Esophagus mucosa (tissue), 1 donor: Measurements from ENCODE around the gene IGHMBP2. TPM values are rescaled to one million over a fixed set of nuclear protein-coding genes. Genes with fewer than 3 reads are reported as not detected.
"Not testable (repeated sequence)": the region's sequence is repeated elsewhere in the genome, so short reads cannot be mapped to it uniquely, and the experiment has no call there.

Source experiments
- ATAC-seq: fragments of 200-7000 bp; cut with Tn5 transposase; one replicate; pipeline ENCODE4 v1.9.1; 2020
- total RNA-seq: library from RNA; stranded (reverse); gene quantifications from one replicate; pipeline ENCODE4 v1.2.4, GENCODE V29; 2023
- donor health status: DM: yes; HTN: yes; CAD: no.

The IGHMBP2 gene
- total RNA-seq, 1 donor from 2014 or later: 12.6 TPM

DNA sequence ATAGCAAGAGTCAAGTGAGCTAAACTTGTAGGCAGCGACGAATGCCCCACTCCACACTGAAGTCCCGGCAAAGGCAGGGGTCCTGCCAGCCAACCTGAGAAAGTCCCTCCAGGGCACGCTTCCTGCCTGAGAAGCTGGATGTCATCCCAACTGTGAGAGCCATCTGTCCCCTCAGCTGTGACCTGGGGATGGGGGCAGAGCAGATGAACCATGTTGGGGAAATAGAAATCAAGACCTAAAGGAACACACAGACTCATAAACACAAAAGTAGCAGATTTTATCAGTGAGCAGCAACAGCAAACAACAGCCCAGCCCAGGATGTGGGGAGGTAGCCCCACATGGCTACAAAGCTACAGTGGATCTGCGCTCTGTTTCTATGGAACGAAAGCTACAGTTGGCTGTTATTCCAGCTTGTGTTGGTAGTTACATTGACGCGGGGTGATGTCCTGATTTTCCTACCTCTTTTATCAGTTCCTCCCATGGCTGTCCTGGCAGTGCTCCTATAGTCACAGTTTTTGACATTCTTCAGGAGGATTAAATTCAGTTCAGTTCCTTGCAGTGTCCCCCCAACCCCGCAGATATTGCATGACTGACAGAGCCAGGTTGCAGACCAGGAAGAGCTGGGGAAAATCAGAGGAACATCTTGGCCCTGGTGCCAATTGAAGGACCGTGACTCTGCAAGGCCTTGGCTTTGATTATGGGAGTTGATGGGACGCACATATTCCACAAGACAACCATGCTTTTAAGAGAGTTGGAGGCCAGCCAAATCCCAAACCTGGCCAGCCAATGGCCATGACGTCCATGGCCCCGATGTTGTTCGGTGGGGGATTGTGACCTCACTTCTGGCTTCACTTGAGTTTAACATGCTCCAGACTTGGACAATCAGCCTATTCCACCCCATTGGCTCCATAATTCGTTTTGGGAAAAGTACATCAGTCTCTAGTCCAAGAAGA, 62.5 kb downstream of the IGHMBP2 start:
- ATAC-seq: no peak

DNA sequence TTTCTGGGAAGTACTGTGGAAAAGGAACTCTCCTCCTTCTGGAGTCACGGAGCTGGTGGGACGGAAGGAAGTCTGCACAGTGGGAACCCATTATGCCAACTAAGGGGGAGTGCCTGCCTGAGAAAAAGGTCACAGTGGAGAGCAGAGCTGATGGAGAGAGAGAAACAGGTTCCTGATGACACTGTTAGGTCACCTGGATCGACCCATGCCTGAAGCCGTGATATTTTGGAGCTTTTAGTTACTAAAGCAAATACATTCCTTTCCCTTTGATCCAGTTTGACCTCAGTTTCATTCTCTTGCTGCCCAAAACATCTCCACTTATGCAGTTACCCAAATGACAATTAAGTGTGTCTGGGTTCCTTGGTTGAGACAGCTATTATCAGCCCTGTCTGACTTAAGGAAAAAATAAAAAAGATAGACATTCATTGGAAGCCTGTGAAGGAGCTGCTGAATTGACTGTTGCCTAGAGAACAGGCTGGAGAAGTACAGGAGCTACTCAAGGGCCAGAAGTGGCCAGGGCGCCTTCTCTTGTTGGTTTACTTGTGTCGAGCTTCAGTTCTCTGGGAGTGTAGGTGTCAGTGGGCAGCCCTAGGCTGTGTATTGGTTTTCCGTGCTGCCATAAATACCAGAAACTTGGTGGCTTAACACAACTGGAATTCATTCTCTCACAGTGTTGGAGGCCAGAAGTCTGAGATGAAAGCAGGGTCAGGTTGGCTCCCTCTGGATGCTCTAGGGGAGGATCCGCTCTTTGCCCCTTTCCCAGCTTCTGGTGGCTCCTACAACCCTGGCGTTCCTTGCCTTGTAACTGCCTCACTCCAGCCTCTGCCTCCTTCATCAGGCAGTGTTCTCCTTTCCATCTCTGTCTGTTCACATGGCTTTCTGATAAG, 63.4 kb downstream of the IGHMBP2 start:
- no peak for ATAC-seq

DNA sequence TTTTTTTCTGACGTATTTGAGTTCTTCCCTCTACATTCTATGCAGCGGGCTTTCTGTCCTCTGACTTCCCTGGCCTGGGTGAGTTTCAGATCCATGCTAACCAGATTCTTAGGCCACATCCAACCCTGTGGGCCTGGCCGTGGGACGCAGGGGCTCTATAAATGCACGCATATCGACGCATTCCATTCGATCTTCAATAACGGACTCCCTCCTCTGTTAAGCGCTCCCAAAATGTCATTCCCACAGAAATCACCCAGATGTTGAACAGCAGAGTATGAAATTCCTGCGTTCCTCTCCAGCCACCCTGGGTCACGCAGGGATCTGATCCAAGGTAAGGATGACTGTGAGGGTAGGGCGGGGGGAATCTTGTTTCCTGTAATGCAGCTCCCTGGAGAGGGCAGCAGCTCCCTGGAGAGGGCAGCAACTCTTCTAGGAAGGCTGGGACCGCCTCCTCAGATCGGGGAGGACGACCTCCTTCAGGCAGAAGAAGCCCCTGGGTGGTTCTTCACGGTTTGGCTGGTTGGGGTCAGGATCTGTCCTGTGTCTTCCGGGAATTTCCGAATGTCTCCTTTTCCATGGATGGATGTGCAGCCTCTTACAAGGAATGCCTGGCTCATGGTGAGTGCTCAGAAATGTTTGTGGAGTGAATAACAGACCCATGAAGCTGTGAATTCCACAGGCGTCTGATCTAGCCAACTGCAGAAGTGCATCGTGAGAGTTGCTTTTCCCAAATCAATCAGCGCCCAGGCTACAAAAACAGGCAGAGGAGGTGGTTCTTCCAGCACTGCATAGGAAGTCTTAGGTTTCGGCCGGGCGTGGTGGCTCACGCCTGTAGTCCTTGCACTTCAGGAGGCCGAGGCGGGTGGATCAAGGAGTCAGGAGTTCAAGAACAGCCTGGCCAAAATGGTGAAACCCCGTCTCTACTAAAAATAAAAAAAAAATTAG, 64.9 kb downstream of the IGHMBP2 start:
- no peak for ATAC-seq

- no peak for ATAC-seq
These were observed 65.7 kb downstream of the IGHMBP2 start for GRCh38 chr11:68969386-68969785.

DNA sequence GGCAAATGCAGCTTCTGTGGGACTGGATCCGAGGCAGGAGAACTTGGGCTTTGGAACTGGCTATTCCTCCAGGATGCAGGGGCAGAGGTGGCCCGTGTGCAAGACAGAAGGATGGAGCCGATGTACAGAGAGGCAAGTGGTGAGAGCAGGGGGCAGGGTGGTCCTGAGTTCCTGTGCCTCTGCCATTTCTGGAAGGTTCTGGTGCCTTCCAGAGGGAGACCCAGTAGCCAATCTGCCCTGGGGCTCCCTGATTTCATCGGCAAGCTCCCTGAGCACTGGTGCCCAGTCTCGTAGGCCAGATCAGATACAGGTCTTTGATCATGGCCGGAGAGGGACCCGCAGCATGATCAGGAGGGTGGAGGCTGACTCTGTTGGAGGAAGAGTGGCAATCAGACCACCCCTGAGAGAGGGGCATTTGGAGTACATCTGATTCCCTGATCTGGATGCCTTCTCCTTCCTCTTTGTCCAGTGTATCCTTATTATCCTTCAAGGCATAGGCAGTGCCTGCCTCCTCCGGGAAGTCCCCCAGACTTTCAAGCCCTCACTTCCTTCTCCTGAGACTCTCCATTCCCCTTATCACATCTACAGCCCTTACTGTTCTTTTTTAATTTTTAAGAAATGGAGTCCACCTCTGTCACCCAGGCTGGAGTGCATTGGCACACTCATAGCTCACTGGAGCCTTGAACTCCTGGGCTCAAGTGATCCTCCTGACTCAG, 67.4 kb downstream of the IGHMBP2 start:
- no peak for ATAC-seq

DNA sequence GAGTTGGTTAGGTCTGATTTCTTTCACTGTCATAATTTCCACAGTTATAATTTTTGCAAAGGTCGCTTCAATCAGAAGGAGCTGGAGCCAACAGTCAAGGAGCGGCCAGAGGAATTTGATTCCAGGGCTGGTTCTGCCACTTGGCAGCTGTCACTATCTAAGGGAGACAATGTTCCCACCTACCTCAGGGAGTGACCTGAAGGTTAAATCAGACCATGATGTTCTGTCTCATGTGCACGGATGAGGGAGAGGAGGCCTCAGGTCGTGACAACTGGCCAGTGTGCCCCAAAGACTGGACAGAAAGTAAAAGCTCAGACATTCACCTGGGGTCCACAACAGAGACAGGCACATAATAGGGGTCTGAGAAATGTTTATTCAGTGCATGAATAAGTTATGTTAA, 69.5 kb downstream of the IGHMBP2 start:
- no peak for ATAC-seq

DNA sequence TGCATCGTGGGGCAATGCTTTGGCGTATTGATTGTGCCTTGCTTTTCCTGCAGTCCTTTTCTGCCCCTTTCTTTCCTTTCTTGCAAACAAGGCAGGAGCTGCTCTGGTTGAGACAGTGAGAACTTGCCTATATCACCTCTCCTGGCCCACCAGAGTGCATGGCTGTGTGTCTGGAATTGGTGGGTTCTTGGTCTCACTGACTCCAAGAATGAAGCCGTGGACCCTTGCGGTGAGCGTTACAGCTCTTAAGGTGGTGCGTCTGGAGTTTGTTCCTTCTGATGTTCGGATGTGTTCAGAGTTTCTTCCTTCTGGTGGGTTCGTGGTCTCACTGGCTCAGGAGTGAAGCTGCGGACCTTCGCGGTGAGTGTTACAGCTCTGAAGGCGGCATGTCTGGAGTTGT, 70.0 kb downstream of the IGHMBP2 start:
- ATAC-seq: not testable (repeated sequence)

DNA sequence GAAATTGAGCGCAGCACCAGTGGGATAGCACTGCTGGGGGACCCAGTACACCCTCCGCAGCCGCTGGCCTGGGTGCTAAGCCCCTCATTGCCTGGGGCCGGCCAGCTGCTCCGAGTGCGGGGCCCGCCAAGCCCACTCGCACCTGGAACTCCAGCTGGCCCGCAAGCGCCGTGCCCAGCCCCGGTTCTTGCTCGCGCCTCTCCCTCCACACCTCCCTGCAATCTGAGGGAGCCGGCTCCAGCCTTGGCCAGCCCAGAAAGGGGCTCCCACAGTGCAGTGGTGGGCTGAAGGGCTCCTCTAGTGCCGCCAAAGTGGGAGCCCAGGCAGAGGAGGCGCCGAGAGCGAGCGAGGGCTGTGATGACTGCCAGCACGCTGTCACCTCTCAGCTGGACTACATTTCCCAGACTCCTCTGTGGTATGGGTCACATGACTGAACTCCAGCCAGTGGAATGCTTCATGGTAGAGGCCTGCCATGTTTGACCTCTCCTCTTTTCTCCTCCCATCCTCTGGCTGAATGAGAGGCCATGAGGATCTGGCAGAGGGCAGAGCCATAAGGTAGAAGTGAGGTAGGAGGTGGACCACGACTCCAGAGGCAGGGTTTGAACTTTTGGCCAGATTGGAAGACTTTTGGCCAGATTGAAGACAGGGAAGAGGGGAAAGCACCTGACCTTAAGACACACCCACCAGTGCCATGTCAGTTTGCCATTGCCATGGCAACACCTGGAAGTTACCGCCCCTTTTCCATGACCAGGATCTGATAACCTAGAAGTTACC, 70.9 kb downstream of the IGHMBP2 start:
- peak; percentile 68 for ATAC-seq

GRCh38 chr11:68976095-68976494, 72.4 kb downstream of the IGHMBP2 start:
- ATAC-seq: no peak

- no peak for ATAC-seq
These were observed 72.9 kb downstream of the IGHMBP2 start for GRCh38 chr11:68976563-68976962.

DNA sequence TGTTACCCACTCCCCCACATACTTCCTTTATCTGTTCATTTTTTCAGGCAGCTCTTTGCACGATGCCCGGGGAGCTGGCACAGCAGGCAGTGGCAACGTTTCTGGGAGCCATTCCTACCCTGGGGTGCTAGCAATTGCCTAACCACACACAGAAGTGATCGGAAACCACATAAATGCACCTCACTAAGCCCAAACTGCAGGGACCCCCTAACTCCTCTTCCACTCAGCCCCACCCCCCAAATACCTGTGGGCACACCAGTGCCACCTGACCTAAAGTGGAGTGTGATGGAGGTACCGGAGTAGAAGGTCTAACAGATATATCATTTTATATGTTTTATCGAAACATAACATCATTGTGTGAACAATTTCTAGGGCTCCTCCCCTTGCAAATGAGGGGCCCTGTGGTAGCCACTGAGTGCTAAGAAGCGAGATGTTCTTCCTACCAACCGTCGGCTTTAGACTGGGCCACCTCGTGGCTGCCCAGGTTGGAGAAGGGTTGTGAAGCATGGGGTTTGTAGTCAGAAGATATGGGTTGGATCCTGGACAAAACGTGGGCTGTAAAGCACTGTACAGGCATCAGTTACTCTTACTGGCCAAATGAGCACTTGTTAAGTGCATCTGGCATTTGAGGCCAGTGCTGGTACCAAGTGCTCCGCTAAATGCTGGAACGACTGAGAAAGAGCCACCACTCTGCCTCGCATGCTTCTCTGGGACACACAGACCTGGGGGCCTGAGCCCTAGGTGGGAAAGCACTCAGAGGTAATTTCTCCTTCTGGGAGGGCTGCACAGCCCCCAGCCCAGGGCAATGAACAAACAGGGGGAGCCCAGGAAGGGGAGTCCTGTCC, 74.3 kb downstream of the IGHMBP2 start:
- ATAC-seq: no peak

DNA sequence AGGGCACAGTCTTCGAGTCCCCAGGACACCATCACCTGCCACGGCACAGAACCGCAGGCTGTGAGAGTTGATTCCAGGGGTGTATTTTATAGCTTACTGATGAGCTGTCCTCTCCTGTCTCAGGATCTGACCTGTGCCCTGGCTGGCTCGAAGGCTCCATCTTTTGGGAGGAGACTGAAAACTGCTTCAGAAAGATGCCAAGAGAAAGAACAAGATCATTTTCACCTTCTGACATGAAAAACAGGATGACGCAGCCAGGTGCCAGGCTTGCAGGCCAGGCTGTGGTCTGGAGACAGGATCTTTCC, 74.9 kb downstream of the IGHMBP2 start:
- no peak for ATAC-seq

- peak; percentile 22 for ATAC-seq
These were observed 75.4 kb downstream of the IGHMBP2 start for GRCh38 chr11:68978931-68979594.

- peak; percentile 31 for ATAC-seq
These were observed 76.5 kb downstream of the IGHMBP2 start for GRCh38 chr11:68979931-68980775.

GRCh38 chr11:68980776-68981065, 77.0 kb downstream of the IGHMBP2 start, which contains the start of gene MRGPRD:
Gene MRGPRD (minus strand): TSS chr11:68980986. CDS start chr11:68980986, 0 bp downstream.
- ATAC-seq: no peak

DNA sequence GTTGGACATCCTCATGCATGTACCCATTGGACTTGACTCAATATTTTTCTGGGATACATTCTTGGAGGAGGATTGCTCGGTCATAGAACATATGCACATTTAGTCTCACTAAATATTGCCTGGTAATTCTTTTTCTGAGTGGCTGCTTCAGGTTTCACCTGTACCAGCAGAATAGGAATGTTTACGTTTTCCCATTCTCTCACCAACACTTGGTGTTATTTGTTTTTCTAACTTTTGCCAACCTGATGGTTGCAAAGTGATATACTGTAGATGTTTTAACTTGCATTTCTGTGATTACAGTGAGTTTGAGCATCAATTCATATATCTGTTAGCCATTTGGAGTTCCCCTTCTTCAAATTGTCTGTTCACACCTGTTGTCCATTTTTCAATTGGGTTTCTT, 78.4 kb downstream of the IGHMBP2 start:
- ATAC-seq: no peak

DNA sequence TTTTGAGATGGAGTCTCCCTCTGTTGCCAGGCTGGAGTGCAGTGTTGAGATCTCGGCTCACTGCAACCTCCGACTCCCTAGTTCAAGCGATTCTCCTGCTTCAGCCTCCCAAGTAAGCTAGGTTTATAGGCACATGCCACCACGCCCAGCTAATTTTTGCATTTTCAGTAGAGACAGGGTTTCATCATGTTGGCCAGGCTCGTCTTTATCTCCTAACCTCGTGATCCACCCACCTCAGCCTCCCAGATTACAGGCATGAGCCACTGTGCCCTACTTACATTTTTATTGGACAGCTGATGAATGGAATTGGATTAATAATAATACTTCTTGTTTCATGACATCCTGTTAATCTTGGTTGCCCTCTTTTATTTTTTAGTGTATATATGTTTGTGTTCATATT, 80.1 kb downstream of the IGHMBP2 start:
- ATAC-seq: no peak

DNA sequence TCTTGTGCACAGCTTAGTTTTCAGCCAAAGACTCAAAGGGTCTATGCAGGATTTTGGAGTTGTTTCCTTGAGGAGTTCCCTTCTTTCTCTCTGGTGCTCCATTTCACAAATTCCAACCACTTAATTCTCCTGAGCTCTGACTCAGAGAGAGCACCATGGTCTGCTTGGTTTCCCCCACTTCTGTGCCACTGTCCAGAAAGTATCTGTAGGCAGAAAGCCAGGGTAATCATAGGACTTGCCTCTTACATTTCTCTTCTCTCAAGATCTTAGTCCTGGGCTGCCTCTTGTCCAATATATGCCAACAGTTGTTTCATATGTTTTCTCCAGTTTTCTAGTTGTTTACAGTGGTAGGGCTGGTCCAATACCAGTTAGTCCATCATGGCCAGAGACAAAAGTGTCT, 83.5 kb downstream of the IGHMBP2 start:
- no peak for ATAC-seq

- no peak for ATAC-seq
These were observed 84.8 kb downstream of the IGHMBP2 start for GRCh38 chr11:68988491-68988890.
